WERI-Rb-1 (cell line): ENCODE results near the gene RALGAPB.

ENCODE experiments used
- DNase-seq: peaks from one replicate; pipeline ENCODE4 v3.0.0-alpha.2; 2020
- H3K27ac ChIP-seq: fragments of 250-450 bp; sonication (Bioruptor Pico); 2 replicates; pipeline ENCODE4 v1.5.1; 2020; ENCODE audit warnings: mild to moderate bottlenecking, moderate library complexity
- H3K27me3 ChIP-seq: fragments of 250-450 bp; sonication (Bioruptor Pico); 2 replicates; pipeline ENCODE4 v1.5.1; 2021; ENCODE audit warnings: mild to moderate bottlenecking, low read depth, moderate library complexity; ENCODE audit not compliant: insufficient read depth, severe bottlenecking
- H3K36me3 ChIP-seq: fragments of 250-450 bp; sonication (Bioruptor Pico); 2 replicates; pipeline ENCODE4 v1.5.1; 2020; ENCODE audit warnings: mild to moderate bottlenecking, moderate library complexity
- H3K4me3 ChIP-seq: 2 replicates; pipeline ENCODE4 v1.5.1; 2011; ENCODE audit warnings: low read depth, mild to moderate bottlenecking, control low read depth, low read length
- H3K9me3 ChIP-seq: fragments of 250-450 bp; sonication (Bioruptor Pico); 2 replicates; pipeline ENCODE4 v1.5.1; 2021; ENCODE audit warnings: mild to moderate bottlenecking, moderate library complexity; ENCODE audit not compliant: severe bottlenecking
- CTCF ChIP-seq: IDR thresholded peaks from 2 replicates; pipeline ENCODE4 v1.5.1; 2011; ENCODE audit warnings: low read depth, mild to moderate bottlenecking, control low read depth, inconsistent platforms, low read length

Gene RALGAPB

GRCh38 chr20:38602185-38602581, 129.5 kb downstream of the RALGAPB start:
- no peak overlapping the region for H3K27ac ChIP-seq
- DNase-seq, result no peak
- no peak overlapping the region for H3K4me3 ChIP-seq
- H3K27me3 ChIP-seq, result no peaks in the 10 kb centered on the region
- no peak for TF ChIP-seq CTCF
- H3K9me3 ChIP-seq, result no peaks in the 10 kb centered on the region
- no peaks in the 10 kb centered on the region for H3K36me3 ChIP-seq

GRCh38 chr20:38603286-38603685, 130.6 kb downstream of the RALGAPB start:
- Histone ChIP-seq H3K4me3 (no peak overlapping the region), H3K27me3 (no peaks in the 10 kb centered on the region), H3K27ac (no peak overlapping the region), H3K36me3 (no peaks in the 10 kb centered on the region), H3K9me3 (no peaks in the 10 kb centered on the region)
- no peak for DNase-seq
- TF ChIP-seq CTCF, result no peak

- no peak overlapping the region for H3K27ac ChIP-seq
- H3K9me3 ChIP-seq, result no peaks in the 10 kb centered on the region
- no peak overlapping the region for H3K4me3 ChIP-seq
- H3K27me3 ChIP-seq, result no peaks in the 10 kb centered on the region
- no peak for DNase-seq
- no peaks in the 10 kb centered on the region for H3K36me3 ChIP-seq
- TF ChIP-seq CTCF, result no peak
Measured at GRCh38 chr20:38604873-38605303, 132.2 kb downstream of the RALGAPB start.

- H3K9me3 ChIP-seq, result no peaks in the 10 kb centered on the region
- H3K36me3 ChIP-seq, result no peaks in the 10 kb centered on the region
- H3K4me3 ChIP-seq, result no peak overlapping the region
- no peak for DNase-seq
- TF ChIP-seq CTCF, result no peak
- H3K27me3 ChIP-seq, result no peaks in the 10 kb centered on the region
- H3K27ac ChIP-seq, result no peak overlapping the region
Measured at GRCh38 chr20:38607351-38607750, 134.7 kb downstream of the RALGAPB start.

GRCh38 chr20:38608188-38608587, 135.5 kb downstream of the RALGAPB start:
- no peak overlapping the region for H3K4me3 ChIP-seq
- H3K27ac ChIP-seq, result no peak overlapping the region
- no peak for DNase-seq
- H3K27me3 ChIP-seq, result no peaks in the 10 kb centered on the region
- TF ChIP-seq CTCF, result no peak
- H3K9me3 ChIP-seq, result no peaks in the 10 kb centered on the region
- H3K36me3 ChIP-seq, result no peaks in the 10 kb centered on the region

GRCh38 chr20:38609815-38610214, 137.2 kb downstream of the RALGAPB start:
- no peak overlapping the region for H3K4me3 ChIP-seq
- H3K27ac ChIP-seq, result no peak overlapping the region
- H3K27me3 ChIP-seq, result no peaks in the 10 kb centered on the region
- TF ChIP-seq CTCF, result no peak
- H3K36me3 ChIP-seq, result no peaks in the 10 kb centered on the region
- no peaks in the 10 kb centered on the region for H3K9me3 ChIP-seq
- DNase-seq, result no peak
